SK-N-SH (cell line): ENCODE results near the gene PTPN2. TPM values are rescaled to one million over a fixed set of nuclear protein-coding genes. Genes with fewer than 3 reads are reported as not detected.

Experiments
- CTCF ChIA-PET: fragments of 300-600, 350-600 bp; formaldehyde crosslinking; extraction: SDS; loops from one replicate; lab custom pipeline; 2021; lab: Yijun Ruan, JAX
- POLR2A ChIA-PET: fragments of 350-600 bp; sonication (Branson Sonifier 250); formaldehyde crosslinking; extraction: SDS; loops from one replicate; lab custom pipeline; 2020; ENCODE audit warnings: antibody characterized with exemption, inconsistent platforms; lab: Yijun Ruan, JAX
- DNase-seq: peaks from one replicate; pipeline ENCODE4 v3.0.0; 2012
- H2AFZ ChIP-seq: fragments of 200-600 bp; sonication (generic); 2 replicates; pipeline ENCODE4 v1.8.1; 2016; ENCODE audit warnings: antibody characterized with exemption, mild to moderate bottlenecking, low read depth
- H3F3A ChIP-seq: fragments of 200-600 bp; sonication (generic); replicated peaks from 2 replicates; pipeline ENCODE3; 2016; ENCODE audit warnings: antibody characterized with exemption, mild to moderate bottlenecking; ENCODE audit not compliant: insufficient read depth
- H3K27ac ChIP-seq, 2 experiments: fragments of 200-500 bp in 1 of 2; fragments of 200-600 bp in 1 of 2; sonication (Bioruptor generic) in 1 of 2; sonication (generic), shearing (Covaris generic) in 1 of 2; 2 replicates each; pipeline versions ENCODE4 v1.5.1 to v1.6.1; 2014 to 2016; ENCODE audit warnings: low read depth in 2 of 2, inconsistent platforms in 1 of 2, low read length in 1 of 2, mild to moderate bottlenecking in 1 of 2, mixed read lengths in 1 of 2
- H3K27me3 ChIP-seq: fragments of 200-600 bp; sonication (generic), shearing (Covaris generic); 2 replicates; pipeline ENCODE4 v1.6.1; 2016; ENCODE audit warnings: mixed run types; ENCODE audit not compliant: insufficient read depth
- H3K36me3 ChIP-seq, 2 experiments: fragments of 200-500 bp in 1 of 2; fragments of 200-600 bp in 1 of 2; sonication (Bioruptor generic) in 1 of 2; sonication (generic) in 1 of 2; replicated peaks in 1 of 2; 2 replicates each; pipeline versions ENCODE3 to v1.5.1; 2014 to 2016; ENCODE audit warnings: low read length in 1 of 2, mild to moderate bottlenecking in 1 of 2; ENCODE audit not compliant: insufficient read depth in 2 of 2, control insufficient read depth in 1 of 2
- H3K4me1 ChIP-seq, 2 experiments: fragments of 200-500 bp in 1 of 2; fragments of 200-600 bp in 1 of 2; sonication (Bioruptor generic) in 1 of 2; sonication (generic), shearing (Covaris generic) in 1 of 2; 2 replicates each; pipeline versions ENCODE4 v1.5.1 to v1.6.1; 2014 to 2016; ENCODE audit warnings: low read depth in 1 of 2, low read length in 1 of 2, mixed run types in 1 of 2; ENCODE audit not compliant: insufficient read depth in 2 of 2, control insufficient read depth in 1 of 2
- H3K4me2 ChIP-seq: fragments of 200-600 bp; sonication (generic), shearing (Covaris generic); 2 replicates; pipeline ENCODE4 v1.6.1; 2017; ENCODE audit warnings: mixed run types
- H3K4me3 ChIP-seq, 2 experiments: fragments of 200-500 bp in 1 of 2; fragments of 200-600 bp in 1 of 2; sonication (Bioruptor generic) in 1 of 2; sonication (generic), shearing (Covaris generic) in 1 of 2; 2 replicates each; pipeline versions ENCODE4 v1.5.1 to v1.8.1; 2014 to 2016; ENCODE audit warnings: low read depth in 2 of 2, inconsistent platforms in 1 of 2, low read length in 1 of 2, mild to moderate bottlenecking in 1 of 2, mixed read lengths in 1 of 2, moderate library complexity in 1 of 2
- H3K79me2 ChIP-seq: fragments of 200-600 bp; sonication (generic); 2 replicates; pipeline ENCODE4 v1.8.1; 2017; ENCODE audit warnings: mild to moderate bottlenecking; ENCODE audit not compliant: insufficient read depth
- H3K9ac ChIP-seq: fragments of 200-600 bp; sonication (generic); 2 replicates; pipeline ENCODE4 v1.6.1; 2017; ENCODE audit warnings: mixed run types
- H3K9me2 ChIP-seq: fragments of 200-600 bp; sonication (generic); 2 replicates; pipeline ENCODE4 v1.6.1; 2017; ENCODE audit warnings: mixed run types
- H3K9me3 ChIP-seq: fragments of 200-600 bp; sonication (generic); 2 replicates; pipeline ENCODE4 v1.6.1; 2017; ENCODE audit warnings: mixed run types, mild to moderate bottlenecking, moderate library complexity
- H4K20me1 ChIP-seq: fragments of 200-600 bp; sonication (generic); 2 replicates; pipeline ENCODE4 v1.6.1; 2017; ENCODE audit warnings: mild to moderate bottlenecking, mixed run types; ENCODE audit not compliant: insufficient read depth
- CHD2 ChIP-seq: fragments of 150-350 bp; IDR thresholded peaks from 2 replicates; pipeline ENCODE4 v1.6.1; 2018; ENCODE audit warnings: low read length; ENCODE audit not compliant: partially characterized antibody
- EP300 ChIP-seq, 2 experiments: IDR thresholded peaks; 2 replicates each; pipeline versions ENCODE4 v1.4.0 to v1.6.1; 2012; ENCODE audit warnings: borderline replicate concordance in 1 of 2, low read depth in 1 of 2, low read length in 1 of 2
- EZH2phosphoT487 ChIP-seq: fragments of 200-600 bp; sonication (generic); IDR thresholded peaks from 2 replicates; pipeline ENCODE4 v1.6.1; 2017; ENCODE audit warnings: low read depth, mixed run types, mild to moderate bottlenecking, antibody characterized with exemption, moderate library complexity, borderline replicate concordance
- FOXM1 ChIP-seq: IDR thresholded peaks from 2 replicates; pipeline ENCODE4 v1.4.0; 2012; ENCODE audit warnings: low read depth, mild to moderate bottlenecking
- GATA2 ChIP-seq: sonication (generic); formaldehyde crosslinking; IDR thresholded peaks from 2 replicates; pipeline ENCODE4 v1.5.0; 2020; ENCODE audit warnings: mild to moderate bottlenecking, missing genetic modification reagents
- MEF2A ChIP-seq: IDR thresholded peaks from 2 replicates; pipeline ENCODE4 v1.4.0; 2012; ENCODE audit warnings: low read depth, borderline replicate concordance
- MXI1 ChIP-seq: IDR thresholded peaks from 2 replicates; pipeline ENCODE4 v1.6.1; 2012; ENCODE audit warnings: mild to moderate bottlenecking, low read depth, low read length, improper control_type of control experiment
- NFIC ChIP-seq: IDR thresholded peaks from 2 replicates; pipeline ENCODE4 v1.4.0; 2012; ENCODE audit warnings: borderline replicate concordance
- NRF1 ChIP-seq: IDR thresholded peaks from 2 replicates; pipeline ENCODE4 v1.6.1; 2012; ENCODE audit warnings: low read depth, mild to moderate bottlenecking, low read length
- POLR2AphosphoS5 ChIP-seq: IDR thresholded peaks from 2 replicates; pipeline ENCODE4 v1.6.1; 2012; ENCODE audit warnings: low read depth, low read length
- RAD21 ChIP-seq: IDR thresholded peaks from 2 replicates; pipeline ENCODE4 v1.6.1; 2012; ENCODE audit warnings: mild to moderate bottlenecking, low read length
- RCOR1 ChIP-seq: fragments of 150-350 bp; IDR thresholded peaks from 2 replicates; pipeline ENCODE4 v1.6.1; 2017; ENCODE audit warnings: antibody characterized with exemption, low read length
- RFX5 ChIP-seq: IDR thresholded peaks from 2 replicates; pipeline ENCODE4 v1.6.1; 2012; ENCODE audit warnings: mild to moderate bottlenecking, improper control_type of control experiment, low read length
- SIN3A ChIP-seq: IDR thresholded peaks from 2 replicates; pipeline ENCODE4 v1.6.1; 2012; ENCODE audit warnings: low read depth, mild to moderate bottlenecking, low read length, moderate library complexity, borderline replicate concordance
- SMC3 ChIP-seq: IDR thresholded peaks from 2 replicates; pipeline ENCODE4 v1.6.1; 2012; ENCODE audit warnings: low read depth, low read length, improper control_type of control experiment
- TCF12 ChIP-seq: IDR thresholded peaks from 2 replicates; pipeline ENCODE4 v1.4.0; 2012
- WGBS: methylation state at CpG from one replicate; pipeline ENCODE4 v1.1.6; 2017; ENCODE audit warnings: low lambda C conversion rate; 5-methylcytosine and 5-hydroxymethylcytosine counted together
- polyA plus RNA-seq, 3 experiments: library from polyadenylated mRNA; depleted of rRNA; stranded (reverse); fragments of >200 nt; gene quantifications; 2 replicates each; pipeline ENCODE4 v1.2.3, GENCODE V29; 2012
- TF ChIP-seq, protein P1 (sequence below): fragments of 200-600 bp; sonication (generic); IDR thresholded peaks from 2 replicates; pipeline ENCODE4 v1.6.1; 2017; ENCODE audit warnings: antibody characterized with exemption, mild to moderate bottlenecking, moderate library complexity
- TF ChIP-seq, protein P2 (sequence below): fragments of 150-350 bp; IDR thresholded peaks from 2 replicates; pipeline ENCODE4 v1.6.1; 2016; ENCODE audit warnings: mild to moderate bottlenecking, low read depth, low read length

The PTPN2 gene
- polyA plus RNA-seq, 1 of the 3 experiments (the other 2 are of a cell fraction): 11.2 TPM

DNA sequence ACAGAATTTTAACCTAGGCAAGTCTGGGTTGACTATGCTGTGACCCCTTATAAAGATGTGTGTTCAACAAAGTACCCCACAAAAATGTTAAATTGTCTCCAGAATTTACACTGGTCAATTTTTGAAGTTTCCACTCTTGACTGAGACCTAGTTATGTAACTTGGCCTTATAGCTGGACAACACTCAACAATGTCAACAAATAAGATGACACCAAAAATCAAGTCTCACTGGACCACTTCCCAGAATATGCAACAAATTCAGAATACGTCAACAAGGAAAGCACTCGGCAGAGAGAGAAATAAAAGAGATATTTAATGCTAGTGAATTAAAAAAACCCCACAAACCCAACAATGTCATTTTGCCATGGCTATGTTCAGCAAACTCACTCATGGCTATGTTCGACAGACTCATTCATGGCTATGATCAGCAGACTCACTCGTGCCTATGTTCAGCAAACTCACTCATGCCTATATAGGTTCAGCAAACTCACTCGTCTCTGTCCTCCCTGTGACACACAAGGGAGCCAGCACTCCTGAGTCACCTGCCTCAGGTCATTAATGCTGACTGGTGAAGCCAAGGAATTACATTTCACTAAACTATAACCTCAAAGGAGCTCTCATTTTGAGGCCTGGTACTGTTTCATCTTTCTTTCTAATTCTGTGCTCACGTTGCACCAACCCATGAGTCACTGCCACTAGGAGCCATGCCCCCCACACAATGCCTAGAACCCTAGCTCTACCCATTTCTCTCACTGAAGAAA, 72.7 kb downstream of the PTPN2 start (continued):
- TF ChIP-seq, protein P1, sequence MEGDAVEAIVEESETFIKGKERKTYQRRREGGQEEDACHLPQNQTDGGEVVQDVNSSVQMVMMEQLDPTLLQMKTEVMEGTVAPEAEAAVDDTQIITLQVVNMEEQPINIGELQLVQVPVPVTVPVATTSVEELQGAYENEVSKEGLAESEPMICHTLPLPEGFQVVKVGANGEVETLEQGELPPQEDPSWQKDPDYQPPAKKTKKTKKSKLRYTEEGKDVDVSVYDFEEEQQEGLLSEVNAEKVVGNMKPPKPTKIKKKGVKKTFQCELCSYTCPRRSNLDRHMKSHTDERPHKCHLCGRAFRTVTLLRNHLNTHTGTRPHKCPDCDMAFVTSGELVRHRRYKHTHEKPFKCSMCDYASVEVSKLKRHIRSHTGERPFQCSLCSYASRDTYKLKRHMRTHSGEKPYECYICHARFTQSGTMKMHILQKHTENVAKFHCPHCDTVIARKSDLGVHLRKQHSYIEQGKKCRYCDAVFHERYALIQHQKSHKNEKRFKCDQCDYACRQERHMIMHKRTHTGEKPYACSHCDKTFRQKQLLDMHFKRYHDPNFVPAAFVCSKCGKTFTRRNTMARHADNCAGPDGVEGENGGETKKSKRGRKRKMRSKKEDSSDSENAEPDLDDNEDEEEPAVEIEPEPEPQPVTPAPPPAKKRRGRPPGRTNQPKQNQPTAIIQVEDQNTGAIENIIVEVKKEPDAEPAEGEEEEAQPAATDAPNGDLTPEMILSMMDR: no peak
- no peak for TF ChIP-seq EZH2phosphoT487

DNA sequence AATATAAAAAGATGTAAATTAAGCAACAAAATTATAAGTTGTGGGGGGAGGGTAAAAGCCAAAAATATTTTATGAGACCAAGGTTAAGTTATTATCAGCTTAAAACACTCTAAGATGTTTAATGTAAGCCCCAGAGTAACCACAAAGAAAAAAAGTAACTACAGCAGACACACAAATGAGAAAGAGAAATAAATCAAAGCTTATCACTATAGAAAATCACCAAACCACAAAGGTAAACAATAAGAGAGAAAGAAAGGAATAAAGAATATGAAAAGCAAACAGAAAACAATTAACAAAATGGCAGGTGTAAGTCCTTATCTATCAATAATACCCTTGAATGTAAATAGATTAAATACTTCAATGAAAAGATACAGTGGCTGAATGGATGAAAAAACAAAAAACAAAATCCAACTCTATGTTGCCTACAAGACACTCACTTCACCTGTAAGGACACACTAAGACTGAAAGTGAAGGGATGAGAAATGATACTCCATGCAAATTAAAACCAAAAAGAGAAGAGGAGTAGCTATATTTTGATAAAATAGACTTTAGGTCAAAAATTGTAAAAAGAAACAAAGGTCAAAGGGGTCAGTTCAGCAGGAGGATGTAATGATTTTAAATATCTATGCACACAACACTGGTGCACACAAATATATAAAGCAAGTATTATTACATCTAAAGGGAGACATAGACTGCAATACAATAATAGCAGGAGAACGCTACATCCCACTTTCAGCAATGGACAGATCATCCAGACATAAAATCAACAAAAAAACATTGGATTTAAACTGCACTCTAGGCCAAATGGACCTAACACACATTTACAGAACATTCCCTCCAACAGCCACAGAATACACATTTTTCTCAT, 80.7 kb downstream of the PTPN2 start:
- DNase-seq: no peak
- H3K4me2 ChIP-seq: no peak overlapping the region
- TF ChIP-seq CHD2 (no peak), MXI1 (no peak), MEF2A (no peak), SIN3A (no peak), RAD21 (no peak), FOXM1 (no peak), TCF12 (no peak), POLR2AphosphoS5 (no peak), NFIC (no peak), RCOR1 (no peak), GATA2 (CRISPR knock-in tag) (no peak), RFX5 (no peak), SMC3 (no peak), EP300 (IDR thresholded peaks at IDR 0.05; ENCODE audit: borderline replicate concordance in 1 of 2, low read depth in 1 of 2, low read length in 1 of 2) (no peak), NRF1 (no peak)
- TF ChIP-seq, protein P1: no peak
- TF ChIP-seq, protein P2, sequence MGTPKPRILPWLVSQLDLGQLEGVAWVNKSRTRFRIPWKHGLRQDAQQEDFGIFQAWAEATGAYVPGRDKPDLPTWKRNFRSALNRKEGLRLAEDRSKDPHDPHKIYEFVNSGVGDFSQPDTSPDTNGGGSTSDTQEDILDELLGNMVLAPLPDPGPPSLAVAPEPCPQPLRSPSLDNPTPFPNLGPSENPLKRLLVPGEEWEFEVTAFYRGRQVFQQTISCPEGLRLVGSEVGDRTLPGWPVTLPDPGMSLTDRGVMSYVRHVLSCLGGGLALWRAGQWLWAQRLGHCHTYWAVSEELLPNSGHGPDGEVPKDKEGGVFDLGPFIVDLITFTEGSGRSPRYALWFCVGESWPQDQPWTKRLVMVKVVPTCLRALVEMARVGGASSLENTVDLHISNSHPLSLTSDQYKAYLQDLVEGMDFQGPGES: no peak
- H3K4me1 ChIP-seq: no peaks in the 10 kb centered on the region
- 95% methylated on average over 1 of the region's 1 CpG for WGBS
- no peaks in the 10 kb centered on the region for H3F3A ChIP-seq
- peaks cover 5 to 26% of the 10 kb centered on the region in 2 experiments for H3K36me3 ChIP-seq
- H3K79me2 ChIP-seq: no peaks in the 10 kb centered on the region
- H3K9me3 ChIP-seq: no peaks in the 10 kb centered on the region
- H4K20me1 ChIP-seq: no peaks in the 10 kb centered on the region
- ChIA-PET CTCF (interaction anchor here (0.6 to 1.4 kb wide), 3 partner anchors 8 to 77 kb away, joined by 3 read pairs; no protein-coding TSS in a partner anchor), POLR2A (no interaction called here)
- no peaks in the 10 kb centered on the region for H3K27me3 ChIP-seq
- H2AFZ ChIP-seq: no peak overlapping the region
- no peak overlapping the region for H3K4me3 ChIP-seq
- H3K27ac ChIP-seq: no peak overlapping the region
- H3K9me2 ChIP-seq: no peaks in the 10 kb centered on the region
- no peak overlapping the region for H3K9ac ChIP-seq
